HEK293 (cell line): ENCODE results near the gene WNT5B.

Experiments
- BCL11A ChIP-seq: fragments of 450-650 bp; formaldehyde crosslinking; IDR thresholded peaks from 2 replicates; pipeline ENCODE4 v1.5.1; 2016; ENCODE audit warnings: low read depth, missing biosample characterization, missing genetic modification characterization
- BCL11B ChIP-seq: fragments of 450-650 bp; formaldehyde crosslinking; IDR thresholded peaks from 2 replicates; pipeline ENCODE4 v1.5.1; 2016; ENCODE audit warnings: low read depth, missing biosample characterization, missing genetic modification characterization
- GLI2 ChIP-seq: fragments of 450-650 bp; formaldehyde crosslinking; IDR thresholded peaks from 2 replicates; pipeline ENCODE4; 2017; ENCODE audit warnings: missing biosample characterization, missing genetic modification characterization, low read depth, borderline replicate concordance
- HOXA7 ChIP-seq: sonication (generic); formaldehyde crosslinking; IDR thresholded peaks from 2 replicates; pipeline ENCODE4 v1.8.1; 2022; ENCODE audit warnings: missing genetic modification reagents, borderline replicate concordance
- PRDM1 ChIP-seq: fragments of 450-650 bp; formaldehyde crosslinking; IDR thresholded peaks from 2 replicates; pipeline ENCODE4; 2016; ENCODE audit warnings: missing biosample characterization, missing genetic modification characterization
- ZBTB20 ChIP-seq: fragments of 450-650 bp; formaldehyde crosslinking; IDR thresholded peaks from 2 replicates; pipeline ENCODE4 v1.5.1; 2016; ENCODE audit warnings: missing biosample characterization, missing genetic modification characterization
- ZFP3 ChIP-seq: fragments of 450-650 bp; formaldehyde crosslinking; IDR thresholded peaks from 2 replicates; pipeline ENCODE4 v1.5.1; 2016; ENCODE audit warnings: low read depth, missing biosample characterization, missing genetic modification characterization
- ZFP41 ChIP-seq: fragments of 450-650 bp; formaldehyde crosslinking; IDR thresholded peaks from 2 replicates; pipeline ENCODE4 v1.5.1; 2016; ENCODE audit warnings: missing biosample characterization, missing genetic modification characterization, borderline replicate concordance
- ZFP69B ChIP-seq: fragments of 450-650 bp; formaldehyde crosslinking; IDR thresholded peaks from 2 replicates; pipeline ENCODE4 v1.5.1; 2016; ENCODE audit warnings: missing biosample characterization, missing genetic modification characterization
- ZNF121 ChIP-seq: fragments of 450-650 bp; formaldehyde crosslinking; IDR thresholded peaks from 2 replicates; pipeline ENCODE4 v1.5.1; 2016; ENCODE audit warnings: missing biosample characterization, missing genetic modification characterization
- ZNF157 ChIP-seq: fragments of 450-650 bp; formaldehyde crosslinking; IDR thresholded peaks from 2 replicates; pipeline ENCODE4 v1.5.1; 2016; ENCODE audit warnings: missing biosample characterization, missing genetic modification characterization
- ZNF202 ChIP-seq: fragments of 450-650 bp; formaldehyde crosslinking; IDR thresholded peaks from 2 replicates; pipeline ENCODE4 v1.5.1; 2016; ENCODE audit warnings: missing biosample characterization, missing genetic modification characterization, borderline replicate concordance
- ZNF239 ChIP-seq: fragments of 450-650 bp; formaldehyde crosslinking; IDR thresholded peaks from 2 replicates; pipeline ENCODE4 v1.5.1; 2016; ENCODE audit warnings: missing biosample characterization, missing genetic modification characterization
- ZNF501 ChIP-seq: fragments of 450-650 bp; formaldehyde crosslinking; IDR thresholded peaks from 2 replicates; pipeline ENCODE4 v1.5.1; 2016; ENCODE audit warnings: missing biosample characterization, missing genetic modification characterization
- ZNF530 ChIP-seq: fragments of 450-650 bp; formaldehyde crosslinking; IDR thresholded peaks from 2 replicates; pipeline ENCODE4 v1.5.1; 2016; ENCODE audit warnings: low read depth, missing biosample characterization, missing genetic modification characterization
- ZNF548 ChIP-seq: fragments of 450-650 bp; formaldehyde crosslinking; IDR thresholded peaks from 2 replicates; pipeline ENCODE4 v1.5.1; 2016; ENCODE audit warnings: missing biosample characterization, missing genetic modification characterization
- ZNF560 ChIP-seq: fragments of 450-650 bp; formaldehyde crosslinking; IDR thresholded peaks from 2 replicates; pipeline ENCODE4 v1.5.1; 2017; ENCODE audit warnings: missing biosample characterization, missing genetic modification characterization, borderline replicate concordance
- ZNF596 ChIP-seq: fragments of 450-650 bp; IDR thresholded peaks from 2 replicates; pipeline ENCODE4 v1.5.0; 2018; ENCODE audit warnings: missing biosample characterization, mild to moderate bottlenecking, missing genetic modification characterization, moderate library complexity
- ZNF629 ChIP-seq: fragments of 450-650 bp; formaldehyde crosslinking; IDR thresholded peaks from 2 replicates; pipeline ENCODE4 v1.5.1; 2017; ENCODE audit warnings: missing biosample characterization, missing genetic modification characterization
- ZNF664 ChIP-seq: fragments of 450-650 bp; formaldehyde crosslinking; IDR thresholded peaks from 2 replicates; pipeline ENCODE4 v1.5.1; 2016; ENCODE audit warnings: missing biosample characterization, missing genetic modification characterization
- ZNF701 ChIP-seq: fragments of 450-650 bp; formaldehyde crosslinking; IDR thresholded peaks from 2 replicates; pipeline ENCODE4 v1.5.1; 2016; ENCODE audit warnings: missing biosample characterization, missing genetic modification characterization
- ZNF785 ChIP-seq: fragments of 450-650 bp; formaldehyde crosslinking; IDR thresholded peaks from 2 replicates; pipeline ENCODE4 v1.5.1; 2016; ENCODE audit warnings: missing biosample characterization, missing genetic modification characterization
- ZNF837 ChIP-seq: fragments of 450-650 bp; formaldehyde crosslinking; IDR thresholded peaks from 2 replicates; pipeline ENCODE4 v1.5.1; 2016; ENCODE audit warnings: missing biosample characterization, missing genetic modification characterization
- TF ChIP-seq, protein P1 (sequence below): fragments of 450-650 bp; formaldehyde crosslinking; IDR thresholded peaks from 2 replicates; pipeline ENCODE4 v1.5.1; 2016; ENCODE audit warnings: missing biosample characterization, missing genetic modification characterization
- TF ChIP-seq, protein P2 (sequence below): fragments of 450-650 bp; formaldehyde crosslinking; IDR thresholded peaks from 2 replicates; pipeline ENCODE4 v1.5.1; 2016; ENCODE audit warnings: missing biosample characterization, missing genetic modification characterization, borderline replicate concordance
- TF ChIP-seq, protein P3 (sequence below): fragments of 450-650 bp; formaldehyde crosslinking; optimal IDR thresholded peaks from 2 replicates; pipeline ENCODE3; 2016; ENCODE audit warnings: missing biosample characterization, mild to moderate bottlenecking, missing genetic modification characterization
- TF ChIP-seq, protein P4 (sequence below): fragments of 450-650 bp; formaldehyde crosslinking; IDR thresholded peaks from 2 replicates; pipeline ENCODE4 v1.5.1; 2016; ENCODE audit warnings: missing biosample characterization, missing genetic modification characterization
- TF ChIP-seq, protein P5 (sequence below): fragments of 450-650 bp; formaldehyde crosslinking; IDR thresholded peaks from 2 replicates; pipeline ENCODE4 v1.5.1; 2016; ENCODE audit warnings: missing biosample characterization, missing genetic modification characterization, low read depth

WNT5B gene

DNA sequence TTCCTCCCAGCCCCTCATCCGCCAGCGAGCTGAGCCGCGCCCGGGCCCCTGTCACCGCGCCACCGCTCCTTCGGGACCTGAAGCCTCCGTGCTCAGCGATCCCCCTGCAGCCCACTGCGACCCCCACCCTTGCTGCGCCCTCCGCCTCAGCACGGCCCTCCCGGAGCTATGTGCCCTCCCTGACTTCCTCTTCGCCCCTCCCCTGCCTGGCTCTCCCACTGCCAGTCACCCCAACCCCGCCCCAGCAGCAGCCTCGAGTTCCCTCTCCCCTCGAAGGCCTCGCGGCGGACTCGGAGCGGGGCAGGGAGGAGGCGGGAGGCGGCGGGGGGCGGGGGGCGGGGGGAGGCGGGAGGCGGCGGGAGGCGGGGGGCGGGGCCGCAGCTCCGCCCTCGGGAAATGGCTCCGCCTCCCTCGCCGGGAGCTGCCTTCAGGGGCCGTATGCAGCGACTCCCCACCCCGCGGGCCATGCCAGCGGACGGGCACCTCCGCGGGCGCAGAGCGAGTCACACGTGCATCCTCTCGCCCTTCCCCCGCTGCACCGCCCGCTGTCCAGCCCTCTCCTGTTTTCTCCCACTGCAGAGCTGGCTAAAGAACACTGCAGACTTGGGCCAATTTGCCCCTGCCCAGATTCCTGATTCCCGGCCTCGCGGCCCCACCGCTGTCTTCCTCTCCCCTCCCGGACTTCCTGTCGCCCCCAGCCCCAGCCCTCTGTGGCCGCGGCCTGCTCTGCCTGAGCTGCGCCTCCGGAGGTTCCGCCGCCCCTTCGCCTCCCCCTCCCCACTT, 32.7 kb downstream of the WNT5B start (continued):
- TF ChIP-seq, protein P1, sequence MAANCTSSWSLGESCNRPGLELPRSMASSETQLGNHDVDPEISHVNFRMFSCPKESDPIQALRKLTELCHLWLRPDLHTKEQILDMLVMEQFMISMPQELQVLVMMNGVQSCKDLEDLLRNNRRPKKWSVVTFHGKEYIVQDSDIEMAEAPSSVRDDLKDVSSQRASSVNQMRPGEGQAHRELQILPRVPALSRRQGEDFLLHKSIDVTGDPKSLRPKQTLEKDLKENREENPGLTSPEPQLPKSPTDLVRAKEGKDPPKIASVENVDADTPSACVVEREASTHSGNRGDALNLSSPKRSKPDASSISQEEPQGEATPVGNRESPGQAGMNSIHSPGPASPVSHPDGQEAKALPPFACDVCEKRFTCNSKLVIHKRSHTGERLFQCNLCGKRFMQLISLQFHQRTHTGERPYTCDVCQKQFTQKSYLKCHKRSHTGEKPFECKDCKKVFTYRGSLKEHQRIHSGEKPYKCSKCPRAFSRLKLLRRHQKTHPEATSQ (tag by site-specific recombination): peak; percentile 85
- TF ChIP-seq ZFP69B (tag by site-specific recombination) (peak; percentile 63), ZNF837 (tag by site-specific recombination) (peak; percentile 86; the same call in 1 of the 2 replicates), ZBTB20 (tag by site-specific recombination) (peak; percentile 92), ZNF202 (tag by site-specific recombination) (no peak), ZNF501 (tag by site-specific recombination) (peak; percentile 53; the same call in 1 of the 2 replicates), ZFP3 (tag by site-specific recombination) (no peak), ZNF548 (tag by site-specific recombination) (no peak), ZNF530 (tag by site-specific recombination) (no peak), ZNF701 (tag by site-specific recombination) (no peak), ZNF157 (tag by site-specific recombination) (no peak), ZNF785 (tag by site-specific recombination) (0 out of 2 replicates have a peak, but pooled peaks have one; percentile 25), BCL11A (tag by site-specific recombination) (peak; percentile 97), ZNF121 (tag by site-specific recombination) (peak; percentile 60; the same call in 1 of the 2 replicates), ZNF596 (tag by site-specific recombination) (peak; percentile 95), BCL11B (peak; percentile 98), ZFP41 (tag by site-specific recombination) (no peak), ZNF664 (tag by site-specific recombination) (no peak), GLI2 (tag by site-specific recombination) (no peak), ZNF239 (tag by site-specific recombination) (no peak), HOXA7 (no peak), ZNF560 (tag by site-specific recombination) (no peak), ZNF629 (no peak), PRDM1 (tag by site-specific recombination) (0 out of 2 replicates have a peak, but pooled peaks have one; percentile 23)
- TF ChIP-seq, protein P2, sequence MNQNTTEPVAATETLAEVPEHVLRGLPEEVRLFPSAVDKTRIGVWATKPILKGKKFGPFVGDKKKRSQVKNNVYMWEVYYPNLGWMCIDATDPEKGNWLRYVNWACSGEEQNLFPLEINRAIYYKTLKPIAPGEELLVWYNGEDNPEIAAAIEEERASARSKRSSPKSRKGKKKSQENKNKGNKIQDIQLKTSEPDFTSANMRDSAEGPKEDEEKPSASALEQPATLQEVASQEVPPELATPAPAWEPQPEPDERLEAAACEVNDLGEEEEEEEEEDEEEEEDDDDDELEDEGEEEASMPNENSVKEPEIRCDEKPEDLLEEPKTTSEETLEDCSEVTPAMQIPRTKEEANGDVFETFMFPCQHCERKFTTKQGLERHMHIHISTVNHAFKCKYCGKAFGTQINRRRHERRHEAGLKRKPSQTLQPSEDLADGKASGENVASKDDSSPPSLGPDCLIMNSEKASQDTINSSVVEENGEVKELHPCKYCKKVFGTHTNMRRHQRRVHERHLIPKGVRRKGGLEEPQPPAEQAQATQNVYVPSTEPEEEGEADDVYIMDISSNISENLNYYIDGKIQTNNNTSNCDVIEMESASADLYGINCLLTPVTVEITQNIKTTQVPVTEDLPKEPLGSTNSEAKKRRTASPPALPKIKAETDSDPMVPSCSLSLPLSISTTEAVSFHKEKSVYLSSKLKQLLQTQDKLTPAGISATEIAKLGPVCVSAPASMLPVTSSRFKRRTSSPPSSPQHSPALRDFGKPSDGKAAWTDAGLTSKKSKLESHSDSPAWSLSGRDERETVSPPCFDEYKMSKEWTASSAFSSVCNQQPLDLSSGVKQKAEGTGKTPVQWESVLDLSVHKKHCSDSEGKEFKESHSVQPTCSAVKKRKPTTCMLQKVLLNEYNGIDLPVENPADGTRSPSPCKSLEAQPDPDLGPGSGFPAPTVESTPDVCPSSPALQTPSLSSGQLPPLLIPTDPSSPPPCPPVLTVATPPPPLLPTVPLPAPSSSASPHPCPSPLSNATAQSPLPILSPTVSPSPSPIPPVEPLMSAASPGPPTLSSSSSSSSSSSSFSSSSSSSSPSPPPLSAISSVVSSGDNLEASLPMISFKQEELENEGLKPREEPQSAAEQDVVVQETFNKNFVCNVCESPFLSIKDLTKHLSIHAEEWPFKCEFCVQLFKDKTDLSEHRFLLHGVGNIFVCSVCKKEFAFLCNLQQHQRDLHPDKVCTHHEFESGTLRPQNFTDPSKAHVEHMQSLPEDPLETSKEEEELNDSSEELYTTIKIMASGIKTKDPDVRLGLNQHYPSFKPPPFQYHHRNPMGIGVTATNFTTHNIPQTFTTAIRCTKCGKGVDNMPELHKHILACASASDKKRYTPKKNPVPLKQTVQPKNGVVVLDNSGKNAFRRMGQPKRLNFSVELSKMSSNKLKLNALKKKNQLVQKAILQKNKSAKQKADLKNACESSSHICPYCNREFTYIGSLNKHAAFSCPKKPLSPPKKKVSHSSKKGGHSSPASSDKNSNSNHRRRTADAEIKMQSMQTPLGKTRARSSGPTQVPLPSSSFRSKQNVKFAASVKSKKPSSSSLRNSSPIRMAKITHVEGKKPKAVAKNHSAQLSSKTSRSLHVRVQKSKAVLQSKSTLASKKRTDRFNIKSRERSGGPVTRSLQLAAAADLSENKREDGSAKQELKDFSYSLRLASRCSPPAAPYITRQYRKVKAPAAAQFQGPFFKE: no peak
- TF ChIP-seq, protein P3, sequence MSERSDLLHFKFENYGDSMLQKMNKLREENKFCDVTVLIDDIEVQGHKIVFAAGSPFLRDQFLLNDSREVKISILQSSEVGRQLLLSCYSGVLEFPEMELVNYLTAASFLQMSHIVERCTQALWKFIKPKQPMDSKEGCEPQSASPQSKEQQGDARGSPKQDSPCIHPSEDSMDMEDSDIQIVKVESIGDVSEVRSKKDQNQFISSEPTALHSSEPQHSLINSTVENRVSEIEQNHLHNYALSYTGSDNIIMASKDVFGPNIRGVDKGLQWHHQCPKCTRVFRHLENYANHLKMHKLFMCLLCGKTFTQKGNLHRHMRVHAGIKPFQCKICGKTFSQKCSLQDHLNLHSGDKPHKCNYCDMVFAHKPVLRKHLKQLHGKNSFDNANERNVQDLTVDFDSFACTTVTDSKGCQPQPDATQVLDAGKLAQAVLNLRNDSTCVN (tag by site-specific recombination): peak; percentile 77
- TF ChIP-seq, protein P4, sequence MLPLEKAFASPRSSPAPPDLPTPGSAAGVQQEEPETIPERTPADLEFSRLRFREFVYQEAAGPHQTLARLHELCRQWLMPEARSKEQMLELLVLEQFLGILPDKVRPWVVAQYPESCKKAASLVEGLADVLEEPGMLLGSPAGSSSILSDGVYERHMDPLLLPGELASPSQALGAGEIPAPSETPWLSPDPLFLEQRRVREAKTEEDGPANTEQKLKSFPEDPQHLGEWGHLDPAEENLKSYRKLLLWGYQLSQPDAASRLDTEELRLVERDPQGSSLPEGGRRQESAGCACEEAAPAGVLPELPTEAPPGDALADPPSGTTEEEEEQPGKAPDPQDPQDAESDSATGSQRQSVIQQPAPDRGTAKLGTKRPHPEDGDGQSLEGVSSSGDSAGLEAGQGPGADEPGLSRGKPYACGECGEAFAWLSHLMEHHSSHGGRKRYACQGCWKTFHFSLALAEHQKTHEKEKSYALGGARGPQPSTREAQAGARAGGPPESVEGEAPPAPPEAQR (tag by site-specific recombination): no peak
- TF ChIP-seq, protein P5, sequence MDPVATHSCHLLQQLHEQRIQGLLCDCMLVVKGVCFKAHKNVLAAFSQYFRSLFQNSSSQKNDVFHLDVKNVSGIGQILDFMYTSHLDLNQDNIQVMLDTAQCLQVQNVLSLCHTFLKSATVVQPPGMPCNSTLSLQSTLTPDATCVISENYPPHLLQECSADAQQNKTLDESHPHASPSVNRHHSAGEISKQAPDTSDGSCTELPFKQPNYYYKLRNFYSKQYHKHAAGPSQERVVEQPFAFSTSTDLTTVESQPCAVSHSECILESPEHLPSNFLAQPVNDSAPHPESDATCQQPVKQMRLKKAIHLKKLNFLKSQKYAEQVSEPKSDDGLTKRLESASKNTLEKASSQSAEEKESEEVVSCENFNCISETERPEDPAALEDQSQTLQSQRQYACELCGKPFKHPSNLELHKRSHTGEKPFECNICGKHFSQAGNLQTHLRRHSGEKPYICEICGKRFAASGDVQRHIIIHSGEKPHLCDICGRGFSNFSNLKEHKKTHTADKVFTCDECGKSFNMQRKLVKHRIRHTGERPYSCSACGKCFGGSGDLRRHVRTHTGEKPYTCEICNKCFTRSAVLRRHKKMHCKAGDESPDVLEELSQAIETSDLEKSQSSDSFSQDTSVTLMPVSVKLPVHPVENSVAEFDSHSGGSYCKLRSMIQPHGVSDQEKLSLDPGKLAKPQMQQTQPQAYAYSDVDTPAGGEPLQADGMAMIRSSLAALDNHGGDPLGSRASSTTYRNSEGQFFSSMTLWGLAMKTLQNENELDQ (tag by site-specific recombination): no peak
